Measurements from ENCODE around the gene BTG4.

BTG4 gene

DNA sequence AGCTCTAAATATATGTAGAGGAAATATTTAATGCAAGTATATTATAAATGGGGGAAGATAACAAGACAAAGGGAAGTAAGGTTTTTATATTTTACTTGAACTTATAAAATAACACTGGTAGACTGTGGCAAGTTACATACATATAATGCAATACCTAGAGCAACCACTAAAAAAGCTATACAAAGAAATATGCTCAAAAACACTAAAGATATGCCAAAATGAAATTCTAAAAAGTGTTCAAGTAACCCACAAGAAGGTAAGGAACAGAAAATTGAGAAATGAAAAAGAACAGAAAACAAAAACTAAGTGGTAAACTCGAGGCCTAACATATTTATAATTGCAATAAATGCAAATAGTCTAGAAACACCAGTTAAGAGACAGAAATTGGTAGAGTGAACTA, 32.5 kb downstream of the BTG4 start:
- no peak for DNase-seq

DNA sequence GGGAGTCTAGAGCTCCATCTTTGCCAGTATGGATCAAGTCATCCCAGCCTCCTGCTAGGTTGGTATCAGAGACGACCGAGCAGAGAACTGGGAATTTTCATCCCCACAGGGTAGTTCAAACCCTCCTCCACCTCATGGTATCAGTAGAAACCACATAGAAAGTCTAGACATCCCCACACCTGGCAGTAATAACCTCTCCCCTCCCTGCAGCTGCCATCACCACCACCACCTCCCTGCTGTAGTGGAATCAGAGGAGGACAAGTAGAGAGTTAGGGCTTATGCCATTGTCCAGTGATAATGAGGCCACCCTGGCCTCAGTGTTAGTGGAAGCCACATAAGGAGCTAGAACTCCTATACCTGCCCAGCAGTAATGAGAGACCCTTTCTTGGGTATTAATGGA, 34.3 kb downstream of the BTG4 start:
- DNase-seq: no peak

DNA sequence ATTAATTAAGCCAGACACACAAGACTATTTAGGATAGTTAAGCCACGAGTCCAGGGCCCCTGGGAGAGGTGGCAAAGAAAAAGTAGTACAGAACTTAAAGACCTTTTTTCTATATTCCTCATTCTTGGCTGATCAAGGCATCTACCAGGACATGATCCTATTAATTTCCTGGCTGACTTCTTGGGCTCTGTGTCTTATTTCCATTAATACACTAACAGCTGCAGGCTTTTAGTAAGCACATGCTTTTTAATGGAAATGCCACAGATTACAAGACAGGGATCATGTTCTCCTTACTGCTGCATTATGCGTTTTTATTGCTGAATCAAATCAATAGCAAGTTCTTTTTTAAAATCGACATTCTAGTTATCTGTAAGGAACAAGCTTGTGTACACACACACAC, 35.2 kb downstream of the BTG4 start:
- DNase-seq: no peak

DNA sequence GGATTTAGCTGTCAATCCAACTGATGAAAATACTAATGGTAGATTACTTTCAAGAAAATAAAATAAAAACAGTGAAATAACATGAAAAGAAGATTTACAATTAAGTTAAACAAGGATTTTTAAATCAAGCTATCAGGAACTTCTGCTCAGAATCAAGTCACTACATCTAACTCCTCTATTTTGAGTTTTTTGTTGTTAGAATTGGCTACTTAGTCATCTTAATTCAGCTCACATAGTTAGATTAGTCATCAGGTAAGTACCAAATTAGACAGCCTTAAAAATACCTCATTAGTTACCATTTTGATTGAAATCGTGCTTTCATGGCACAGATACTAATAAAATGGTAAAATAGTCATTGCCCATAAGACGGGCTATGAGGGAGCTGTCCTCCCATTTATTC, 35.8 kb downstream of the BTG4 start:
- DNase-seq: no peak

DNA sequence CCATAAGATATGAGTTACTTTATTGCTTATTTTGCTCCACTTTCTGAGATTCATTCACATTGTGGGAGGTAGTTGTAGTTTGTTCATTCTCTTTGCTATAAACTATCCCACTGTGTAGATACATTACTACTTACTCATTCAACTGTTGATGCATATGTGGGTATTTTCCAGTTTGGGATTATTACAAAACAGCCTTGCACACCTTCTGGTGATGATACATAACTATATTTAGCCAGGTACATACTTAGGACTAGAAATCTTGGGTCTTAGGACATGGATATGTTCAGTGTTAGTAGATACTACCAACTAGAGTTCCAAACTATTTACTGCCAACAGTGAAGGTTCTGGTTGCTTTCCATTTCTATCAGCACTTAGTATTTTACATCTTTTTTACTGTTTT, 37.8 kb downstream of the BTG4 start:
- DNase-seq: no peak

DNA sequence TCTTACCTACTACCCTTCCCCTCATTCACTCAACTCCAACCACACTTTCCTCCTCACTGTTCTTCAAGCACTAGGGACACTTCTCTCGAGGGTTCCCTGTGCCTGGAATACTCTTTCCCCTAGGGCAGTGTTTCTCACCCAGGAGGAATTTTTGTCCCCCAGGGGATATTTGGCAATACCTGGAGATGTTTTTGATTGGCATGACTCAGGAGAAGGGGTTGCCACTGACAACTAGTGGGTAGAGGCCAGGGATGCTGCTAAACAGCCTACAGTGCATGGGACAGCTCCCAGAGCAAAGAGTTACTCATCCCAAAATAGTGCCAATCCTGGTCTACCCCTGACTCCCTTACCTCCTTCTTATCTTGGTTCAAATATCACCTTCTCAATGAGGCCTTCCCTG, 40.0 kb downstream of the BTG4 start:
- DNase-seq: no peak

DNA sequence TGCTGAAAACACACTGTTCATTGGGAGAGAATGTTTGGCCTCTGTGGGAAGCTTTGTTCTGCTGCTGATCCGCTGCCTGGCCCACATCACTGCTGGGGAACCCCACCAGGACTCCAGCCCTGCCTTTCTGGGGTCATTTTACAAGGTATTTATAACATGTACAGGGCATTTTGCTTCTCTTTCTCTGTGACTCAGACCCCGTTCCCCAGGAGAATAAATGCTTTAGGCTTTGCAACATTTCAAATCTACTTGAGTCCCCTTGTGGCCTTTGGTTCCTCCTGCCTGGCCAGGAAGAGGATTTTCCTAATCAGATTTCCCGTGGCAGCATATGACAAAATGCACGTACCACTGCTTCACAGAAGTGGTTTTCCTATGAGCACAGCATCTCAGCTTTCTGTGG, 43.0 kb downstream of the BTG4 start:
- no peak for DNase-seq

DNA sequence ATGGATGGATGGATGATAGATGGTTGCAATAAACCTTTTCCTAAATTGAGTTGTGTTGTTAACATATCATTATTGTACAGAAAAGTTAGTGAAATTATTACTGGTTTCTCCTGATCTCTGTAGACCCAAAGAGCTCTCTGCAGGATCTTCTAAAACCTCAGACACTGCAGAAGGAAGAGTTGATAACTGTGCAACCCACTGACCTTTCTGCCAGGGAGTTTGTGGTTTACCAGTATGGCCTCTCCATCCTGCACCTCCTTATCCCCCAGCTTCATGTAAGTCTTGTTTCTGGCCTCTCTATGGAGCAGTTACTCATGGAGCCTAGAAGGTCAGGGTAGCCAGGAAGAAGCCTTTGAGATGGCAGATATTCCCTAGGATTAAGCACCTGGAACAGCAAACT, 45.6 kb downstream of the BTG4 start:
- no peak for DNase-seq

DNA sequence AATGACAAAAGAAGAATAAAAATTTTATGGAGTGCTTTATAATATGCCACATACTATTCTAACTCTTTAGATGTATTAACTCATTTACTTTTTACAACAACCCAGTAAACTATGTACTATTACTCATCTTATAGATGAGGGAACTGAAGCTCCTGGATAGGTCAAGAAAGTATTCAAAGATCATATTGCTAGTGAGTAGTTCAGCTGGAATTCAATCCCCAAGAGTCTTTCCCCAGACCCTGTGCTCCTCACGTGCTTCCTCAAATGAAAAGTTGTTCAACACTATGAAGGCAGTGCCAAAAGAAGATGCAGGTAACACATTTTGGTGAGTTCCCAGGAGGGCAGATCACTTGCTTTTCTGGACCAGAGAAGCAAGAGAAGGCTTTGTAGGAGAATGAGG, 46.8 kb downstream of the BTG4 start:
- DNase-seq: no peak

DNA sequence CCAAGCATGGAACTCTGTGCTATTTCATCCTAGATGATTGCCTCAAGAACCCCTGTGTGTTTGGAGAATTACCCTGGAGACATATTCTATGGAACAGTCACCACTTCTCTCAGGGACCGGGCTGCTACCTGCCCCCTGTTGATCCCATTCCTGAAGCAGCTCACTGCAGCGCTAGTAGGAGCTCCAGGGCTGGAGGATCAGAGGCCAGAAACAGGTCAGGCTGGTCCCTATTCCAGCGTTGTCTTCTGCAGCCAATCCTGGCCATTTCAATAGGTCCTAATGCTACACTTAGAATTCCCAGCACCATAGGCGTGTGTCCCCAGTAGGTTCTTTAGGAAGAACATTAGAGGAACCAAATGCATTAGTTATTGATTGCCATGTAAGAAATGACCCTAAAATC, 48.9 kb downstream of the BTG4 start:
- DNase-seq: no peak

DNA sequence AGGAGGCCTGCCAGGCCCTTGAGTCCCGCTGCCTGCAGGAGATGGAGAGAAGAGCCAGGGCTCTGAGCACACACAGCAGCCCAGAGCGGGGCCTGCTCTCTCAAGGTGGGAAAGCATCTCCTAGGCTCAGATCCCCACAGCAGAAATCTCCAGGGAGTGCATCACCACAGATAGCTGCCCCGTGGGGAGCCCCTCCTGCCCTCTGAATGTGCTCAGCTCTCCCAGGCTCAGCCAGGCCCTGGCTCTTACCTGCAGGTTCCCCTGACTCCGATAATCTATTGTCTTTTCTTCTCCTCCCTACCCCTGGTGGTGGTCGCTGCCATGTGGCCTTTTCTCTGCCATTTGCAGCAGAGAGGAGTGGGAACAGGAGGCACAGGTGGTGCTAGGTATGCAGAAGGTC, 49.9 kb downstream of the BTG4 start:
- no peak for DNase-seq

DNA sequence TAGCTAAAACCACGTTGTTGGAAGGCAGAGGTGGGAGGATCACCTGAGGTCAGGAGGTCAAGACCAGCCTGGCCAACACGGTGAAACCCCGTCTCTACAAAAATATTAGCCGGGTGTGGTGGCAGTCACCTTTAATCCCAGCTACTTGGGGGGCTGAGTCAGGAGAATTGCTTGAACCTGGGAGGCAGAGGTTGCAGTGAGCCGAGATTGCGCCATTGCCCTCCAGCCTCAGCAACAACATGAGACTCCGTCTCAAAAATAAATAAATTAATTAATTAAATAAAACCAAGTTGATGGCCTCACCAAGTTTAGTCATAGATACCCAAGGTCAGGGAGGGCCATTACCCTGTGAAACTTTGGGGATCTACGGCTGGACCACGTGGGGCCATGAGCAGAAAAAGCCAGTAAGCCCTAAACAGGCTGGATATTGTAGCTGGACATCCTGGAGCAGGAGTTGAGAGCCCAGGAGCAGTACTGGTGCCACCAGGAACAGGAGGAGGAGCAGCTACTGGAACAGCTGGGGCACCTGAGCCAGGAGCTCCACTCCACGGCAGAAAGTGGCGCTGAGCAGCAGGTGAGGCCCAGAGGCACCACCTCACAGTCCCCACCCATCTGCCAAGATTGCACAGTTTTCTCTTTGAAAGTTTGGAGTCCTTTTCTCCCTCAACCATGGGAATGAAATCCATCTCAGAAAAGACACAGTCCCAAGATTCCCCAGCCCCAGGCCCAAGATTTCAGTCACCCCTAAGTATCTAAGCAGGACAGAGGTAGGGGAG, 50.5 kb downstream of the BTG4 start:
- no peak for DNase-seq

DNA sequence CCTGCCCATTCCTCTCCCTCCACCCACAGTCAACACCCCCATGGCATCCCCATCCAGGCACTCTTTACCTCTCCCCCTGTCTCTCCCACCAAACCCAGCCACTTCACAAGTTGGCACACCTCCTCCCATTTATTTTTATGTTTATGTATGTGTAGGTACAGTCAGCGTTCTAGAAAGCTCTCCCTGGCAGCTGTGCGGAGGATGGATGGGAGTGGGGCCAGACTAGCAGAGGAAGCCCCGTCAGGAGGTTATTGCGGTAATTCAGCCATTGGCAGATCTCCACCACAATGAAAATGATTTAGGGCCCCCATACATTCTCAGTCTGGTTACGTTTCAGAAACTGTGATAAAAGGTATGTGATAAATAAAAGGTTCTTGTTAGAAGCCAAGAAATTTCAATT, 51.3 kb downstream of the BTG4 start:
- peak; percentile 0 for DNase-seq

DNA sequence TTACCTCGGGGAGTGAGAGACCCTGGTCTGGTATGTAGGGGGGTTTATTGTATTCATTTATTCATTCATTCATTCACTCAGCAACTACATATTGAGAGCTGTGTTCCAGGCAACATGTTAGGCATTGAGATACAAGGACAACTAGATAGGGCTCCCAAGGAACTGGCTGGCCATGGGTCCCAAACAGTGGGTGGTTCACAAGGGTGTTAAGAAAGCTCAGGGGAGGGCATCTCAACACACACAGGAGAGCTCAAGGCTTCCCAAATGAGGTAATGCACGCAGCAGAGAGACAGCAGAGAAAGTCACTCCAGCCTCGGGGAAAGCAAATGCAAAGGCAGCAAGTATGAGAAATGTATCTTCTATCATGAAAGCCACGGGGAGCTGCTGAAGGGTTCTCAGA, 51.8 kb downstream of the BTG4 start:
- no peak for DNase-seq

DNA sequence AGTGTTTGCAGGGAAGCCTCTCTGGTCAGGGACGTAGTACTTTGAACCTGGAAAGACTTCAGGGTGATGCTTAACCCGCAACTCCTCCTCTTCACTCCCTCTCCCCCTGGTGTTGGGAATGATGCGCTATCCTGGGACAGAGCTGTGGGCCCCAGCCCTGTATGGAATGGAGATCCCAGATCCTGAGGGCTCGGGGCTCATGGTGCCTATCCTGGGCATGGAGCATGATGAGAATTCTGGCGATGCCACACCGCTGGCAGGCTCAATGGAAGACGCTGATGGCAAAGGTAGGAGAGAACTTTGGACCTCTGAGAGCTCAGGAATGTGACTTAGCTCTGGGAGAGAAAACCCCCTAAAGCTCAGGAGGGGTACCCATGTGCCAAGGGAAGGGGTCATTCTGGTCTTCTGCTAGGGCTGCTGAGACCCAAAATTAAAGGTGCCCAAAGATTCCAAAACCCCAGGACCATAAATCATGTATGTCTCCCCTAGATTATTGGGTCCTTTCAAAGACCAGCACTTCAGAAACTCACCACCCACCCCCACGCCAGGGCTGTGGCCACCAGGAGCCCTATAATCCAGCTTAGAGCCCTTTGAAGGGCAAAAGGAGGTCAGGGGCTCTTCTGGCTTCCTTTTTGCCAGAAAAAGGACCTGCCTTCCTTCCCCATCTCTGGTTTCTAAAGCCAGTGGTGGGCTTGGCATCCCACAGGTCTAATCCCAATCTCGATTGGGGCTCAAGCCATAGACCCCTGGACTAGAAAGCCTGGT, 52.5 kb downstream of the BTG4 start:
- DNase-seq: no peak

DNA sequence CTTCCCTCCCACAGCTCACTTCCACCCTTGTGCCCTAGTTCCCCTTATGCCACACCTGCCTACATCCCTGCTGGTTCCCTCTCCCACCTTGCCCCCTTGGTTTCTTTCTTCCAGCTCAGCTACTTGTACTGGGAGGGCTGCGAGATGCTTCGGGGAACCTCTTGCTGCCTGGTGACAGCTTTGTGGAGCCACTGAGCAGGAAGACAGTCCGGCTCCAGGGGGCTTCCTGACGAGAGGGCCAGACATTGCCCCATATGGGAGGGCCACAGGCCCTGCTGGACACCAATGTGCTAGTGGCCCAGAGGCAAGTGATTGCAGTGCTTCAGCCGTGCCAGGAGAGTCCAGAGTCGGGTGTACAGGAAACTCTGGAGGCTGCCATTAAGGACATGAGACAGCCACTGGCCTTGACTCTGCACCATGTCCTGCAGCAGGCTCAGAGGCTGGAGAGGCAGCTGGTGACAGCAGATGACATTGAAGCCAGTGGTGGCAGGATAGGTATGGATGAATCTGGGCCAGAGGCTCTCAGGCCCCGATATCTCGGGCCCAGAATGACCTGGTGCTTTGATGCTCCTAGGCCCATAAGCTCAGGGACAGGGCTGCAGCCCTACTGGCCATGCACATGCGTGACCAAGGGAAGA, 54.3 kb downstream of the BTG4 start:
- peak; percentile 0 for DNase-seq

DNA sequence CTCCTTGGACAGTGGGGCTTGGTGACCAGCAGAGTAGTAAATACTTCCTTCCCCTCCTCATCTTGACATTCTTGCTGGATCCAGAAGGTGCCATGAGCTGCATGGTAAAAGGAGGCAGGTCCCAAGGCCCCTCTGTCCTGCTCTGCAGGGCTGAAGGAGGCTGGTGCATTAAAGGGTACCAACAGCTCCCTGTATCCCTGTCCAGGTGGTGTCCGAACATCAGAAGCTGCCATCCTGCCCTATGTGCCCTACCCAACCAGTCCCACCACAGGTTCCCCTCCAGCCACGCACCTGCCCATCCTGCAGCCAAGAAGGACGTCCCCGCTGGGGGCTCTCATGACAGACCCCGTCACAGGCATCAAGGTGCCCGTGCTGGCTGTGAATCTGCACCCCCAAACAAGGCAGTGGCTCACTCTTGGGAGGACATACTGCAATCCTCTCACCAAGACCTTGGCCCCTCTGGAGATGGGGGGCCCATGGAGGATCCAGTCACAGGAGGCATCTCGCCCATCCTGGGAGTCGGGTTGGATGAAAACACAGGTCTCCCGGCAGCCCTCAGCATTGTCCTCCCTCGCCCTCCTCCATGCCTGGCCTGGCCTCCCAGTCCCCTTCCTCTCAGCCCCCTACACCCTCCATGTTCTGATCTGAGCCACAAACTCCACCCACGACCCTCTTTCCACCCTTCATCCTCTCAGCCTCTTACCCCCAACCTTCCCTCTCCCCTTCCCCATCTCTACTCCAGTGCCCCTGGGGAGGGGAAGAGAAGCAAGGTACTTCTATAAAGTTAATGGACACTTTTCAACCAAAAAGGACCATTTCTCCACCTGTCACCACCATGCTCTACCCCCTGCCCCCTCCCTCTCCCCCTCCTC, 55.1 kb downstream of the BTG4 start:
- no peak for DNase-seq

DNA sequence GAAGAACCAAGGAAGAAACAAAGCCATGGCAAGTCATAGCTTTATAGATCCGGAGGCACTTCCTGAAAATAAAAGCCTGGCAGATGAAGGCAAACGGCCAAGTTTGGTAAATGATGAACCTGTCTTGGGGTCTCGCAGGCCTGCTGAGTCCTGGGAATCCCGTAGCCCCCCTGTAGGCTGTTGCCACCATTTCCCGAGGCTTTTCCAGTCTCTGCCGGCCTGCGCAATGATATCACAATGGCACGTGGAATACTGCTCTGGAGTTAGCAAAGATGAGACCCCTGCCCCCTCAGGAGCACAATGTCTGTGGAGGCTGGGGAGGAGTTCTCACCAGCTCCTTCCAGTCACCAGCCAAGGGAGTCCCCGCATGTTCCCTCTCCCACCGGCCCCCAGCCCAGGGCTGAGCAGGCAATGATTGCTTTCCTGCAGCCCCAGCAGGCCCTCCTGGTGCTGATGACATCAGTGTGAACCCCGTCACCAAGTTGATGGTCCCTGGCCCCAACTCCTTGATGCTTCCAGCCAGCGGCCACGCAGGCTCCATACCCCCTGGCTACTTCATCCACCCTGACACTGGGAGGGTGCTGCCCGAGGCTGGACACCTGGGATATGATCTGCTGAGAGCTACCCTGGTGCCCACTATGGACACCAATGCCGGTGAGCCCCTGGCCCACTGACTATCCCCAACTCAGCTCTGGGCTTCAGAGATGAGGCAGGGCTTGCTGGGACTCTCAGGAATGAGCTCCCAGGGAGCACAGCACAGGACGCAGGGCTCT, 55.9 kb downstream of the BTG4 start:
- peak; percentile 0 for DNase-seq

DNA sequence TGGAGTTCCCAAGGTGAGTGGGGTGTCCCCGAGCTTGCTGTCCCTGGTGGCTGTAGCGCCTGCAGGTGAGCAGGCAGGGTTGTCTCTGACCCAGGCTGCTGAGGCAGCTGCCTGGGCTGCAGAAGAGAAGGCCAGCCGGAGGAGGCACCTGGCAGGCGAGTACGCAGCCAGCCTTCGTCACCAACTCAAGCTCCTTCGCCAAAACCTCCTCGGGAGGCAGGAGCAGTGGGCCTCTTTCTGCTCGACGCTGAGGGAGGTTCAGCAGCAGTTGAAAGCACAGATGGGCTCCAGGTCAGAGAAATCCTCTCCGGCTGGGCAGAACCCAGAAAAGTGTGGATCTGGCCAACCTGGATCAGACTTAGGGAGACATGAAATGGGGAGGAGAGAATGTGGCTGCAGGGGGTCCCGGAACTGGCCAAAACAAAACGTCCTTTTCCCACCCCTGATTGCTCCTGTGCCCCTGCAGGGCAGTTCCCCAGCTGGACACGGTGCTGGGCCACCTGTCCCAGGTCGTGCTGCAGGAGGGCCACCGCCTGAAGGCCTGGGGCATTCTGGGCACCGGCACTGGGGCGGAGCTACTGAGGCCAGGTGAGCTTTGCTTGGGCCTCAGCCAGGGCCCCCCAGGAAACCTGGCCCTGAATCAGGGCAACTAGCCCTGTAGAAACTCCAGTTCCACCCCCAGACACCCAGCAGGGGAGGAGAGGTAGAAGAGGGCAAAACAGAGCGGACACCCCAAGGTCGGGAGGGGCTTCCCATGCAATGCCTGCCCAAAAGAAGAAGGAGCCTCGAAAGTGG, 56.7 kb downstream of the BTG4 start:
- no peak for DNase-seq

DNA sequence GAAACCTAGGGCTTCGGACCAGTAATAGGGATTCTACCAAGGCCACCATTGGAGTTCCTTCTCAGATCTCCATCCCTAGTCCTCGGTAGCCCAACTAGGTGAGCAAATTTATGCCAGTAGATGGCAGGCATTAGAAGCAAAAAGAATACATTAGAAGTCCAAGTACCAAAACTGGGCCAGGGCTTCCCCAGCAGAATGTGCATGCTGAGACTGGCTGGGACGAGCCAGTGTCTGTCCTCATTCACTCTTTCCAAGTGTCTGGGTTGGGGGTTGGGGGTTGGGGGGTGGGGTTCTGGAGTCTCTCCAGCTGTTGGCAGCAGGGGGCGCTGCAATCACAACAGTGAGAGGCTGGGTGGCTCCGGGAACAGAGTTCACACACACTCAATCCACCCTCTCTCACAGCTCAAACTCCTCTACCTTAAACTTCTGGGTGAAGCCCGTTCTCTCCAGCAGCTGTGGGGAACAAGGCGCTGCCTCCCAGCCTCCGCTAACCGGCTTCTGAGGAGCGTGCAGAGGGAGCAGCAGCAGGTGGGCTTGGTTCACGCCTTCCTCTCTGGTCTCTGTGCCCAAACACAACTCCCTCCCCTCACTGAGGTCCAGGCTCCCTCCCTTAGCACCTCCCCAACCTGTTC, 57.5 kb downstream of the BTG4 start:
- peak; percentile 41 for DNase-seq
